ENCODE measurements around the gene C12orf60.
"Not testable (repeated sequence)": the region's sequence is repeated elsewhere in the genome, so short reads cannot be mapped to it uniquely, and the experiment has no call there.

C12orf60 gene

GRCh38 chr12:14803011-14803829, at the start of gene C12orf60, which contains the start of gene WBP11:
Gene C12orf60, plus strand, starts transcription at chr12:14803670. Its CDS starts 19,266 bp downstream, at chr12:14822936.
Gene WBP11, minus strand, starts transcription at chr12:14803478. Its CDS starts 2,095 bp downstream, at chr12:14801383.
- peak; percentile 73 for DNase-seq (ENCODE audit: low read depth)

- DNase-seq (ENCODE audit: low read depth): no peak
Measured at GRCh38 chr12:14756334-14757143, 46.9 kb upstream of the C12orf60 start.

- not testable (repeated sequence) for DNase-seq (ENCODE audit: low read depth)
Measured at GRCh38 chr12:14759711-14760280, 43.7 kb upstream of the C12orf60 start.

DNA sequence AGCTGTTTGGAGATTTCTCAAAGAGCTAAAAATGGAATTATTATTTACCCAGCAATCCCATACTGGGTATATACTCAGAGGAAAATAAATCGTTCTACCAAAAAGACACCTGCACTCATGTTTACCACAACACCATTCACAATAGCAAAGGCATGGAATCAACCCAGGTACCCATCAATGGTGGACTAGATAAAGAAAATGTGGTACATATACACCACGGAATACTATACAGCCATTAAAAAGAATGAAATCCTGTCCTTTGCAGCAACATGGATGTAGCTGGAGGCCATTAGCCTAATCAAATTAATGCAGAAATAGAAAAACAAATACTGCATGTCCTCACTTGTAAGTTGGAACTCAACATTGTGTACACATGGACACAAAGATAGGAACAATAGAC, 38.1 kb upstream of the C12orf60 start:
- DNase-seq (ENCODE audit: low read depth): no peak

- not testable (repeated sequence) for DNase-seq (ENCODE audit: low read depth)
Measured at GRCh38 chr12:14766020-14766419, 37.5 kb upstream of the C12orf60 start.

GRCh38 chr12:14766649-14767215, 36.7 kb upstream of the C12orf60 start:
- DNase-seq (ENCODE audit: low read depth): no peak

GRCh38 chr12:14767617-14768016, 35.9 kb upstream of the C12orf60 start:
- DNase-seq (ENCODE audit: low read depth): no peak

- DNase-seq (ENCODE audit: low read depth): no peak
Measured at GRCh38 chr12:14768823-14769405, 34.6 kb upstream of the C12orf60 start.

DNA sequence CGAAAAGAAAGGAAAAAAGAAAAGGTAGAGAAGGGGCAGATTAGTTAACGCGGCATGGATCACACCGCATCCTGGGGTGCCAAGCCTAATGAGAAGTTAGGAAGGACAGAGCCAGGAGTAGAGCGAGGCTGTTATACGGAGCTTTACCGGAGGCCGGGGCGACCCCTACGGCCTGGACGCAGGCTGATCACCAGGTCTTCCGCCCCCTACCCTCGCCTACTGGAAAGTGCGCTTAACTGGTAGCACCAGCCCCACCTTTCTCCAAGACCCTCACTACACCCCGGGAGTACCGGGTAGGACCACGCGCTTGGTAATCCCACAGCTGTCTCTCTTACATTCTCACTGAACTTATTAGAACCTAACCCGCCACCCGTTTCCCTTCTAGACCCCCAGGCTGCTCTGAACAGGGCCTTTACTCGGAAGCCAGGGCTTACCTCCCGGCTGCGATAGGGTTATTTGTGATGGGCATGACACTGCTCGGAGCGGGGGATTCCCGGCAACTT, 34.0 kb upstream of the C12orf60 start:
- no peak for DNase-seq (ENCODE audit: low read depth)

DNA sequence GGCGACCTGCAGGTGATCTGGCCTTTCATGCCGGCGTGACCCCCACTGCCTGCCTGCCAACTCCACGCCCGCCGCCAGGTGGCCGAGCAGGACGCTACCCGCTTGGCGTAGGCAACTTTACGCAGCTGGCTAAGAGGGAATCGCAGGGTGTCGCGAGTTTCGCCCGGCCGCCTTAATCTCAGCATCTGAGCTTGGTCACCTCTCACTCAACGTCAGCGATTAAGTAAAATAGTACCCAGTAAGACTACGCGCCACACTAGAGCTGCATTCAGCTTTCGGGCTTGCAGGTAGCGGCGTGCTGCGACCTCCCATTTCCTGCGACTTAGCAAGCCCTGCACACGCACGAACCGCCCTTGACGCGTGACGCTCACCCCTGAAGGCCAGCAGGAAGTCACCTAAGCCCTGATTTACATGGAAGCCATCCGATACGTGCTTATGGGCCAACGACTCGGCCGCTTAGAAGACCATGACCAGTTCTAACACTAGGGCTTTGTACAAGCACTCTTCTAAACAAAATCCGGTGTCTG, 33.4 kb upstream of the C12orf60 start:
- DNase-seq (ENCODE audit: low read depth): no peak

DNA sequence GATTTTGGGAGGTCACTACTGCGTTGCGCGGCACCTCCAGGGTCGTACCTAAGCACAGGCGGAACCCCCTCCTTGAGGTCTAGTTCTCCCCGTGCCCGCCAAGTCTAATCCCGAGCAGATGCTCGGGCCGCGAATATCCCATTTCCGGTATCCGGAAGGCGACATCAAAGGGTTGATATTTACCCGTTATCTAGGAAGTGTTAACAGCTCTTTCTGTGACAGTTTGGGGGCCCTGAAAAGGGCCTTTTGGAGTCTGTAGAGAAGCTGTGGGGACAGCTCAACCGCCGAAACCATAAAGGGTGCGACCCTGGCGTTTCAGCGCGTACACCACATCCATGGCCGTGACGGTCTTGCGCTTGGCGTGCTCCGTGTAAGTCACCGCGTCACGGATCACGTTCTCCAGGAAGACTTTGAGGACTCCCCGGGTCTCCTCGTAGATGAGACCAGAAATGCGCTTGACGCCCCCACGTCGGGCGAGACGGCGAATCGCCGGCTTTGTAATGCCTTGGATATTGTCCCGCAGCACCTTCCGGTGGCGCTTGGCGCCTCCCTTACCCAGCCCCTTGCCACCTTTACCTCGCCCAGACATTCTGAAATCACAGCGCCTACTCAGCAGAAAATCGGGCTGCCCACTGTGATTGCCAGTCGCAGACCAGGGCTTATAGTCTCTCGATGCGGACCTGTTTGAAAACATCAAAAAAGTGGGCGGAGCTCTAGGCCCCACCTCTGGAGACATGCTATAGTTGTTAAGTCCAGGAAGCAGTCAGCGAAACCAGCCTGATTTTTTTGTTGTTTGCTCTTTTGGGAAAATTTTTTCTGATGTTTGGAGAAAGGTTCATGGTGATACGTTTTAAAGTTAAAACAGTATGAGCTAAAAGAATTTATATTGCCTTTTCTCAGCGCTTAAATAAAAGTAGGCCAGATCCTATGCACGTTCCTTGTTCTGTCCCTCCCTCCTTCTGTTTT, 32.7 kb upstream of the C12orf60 start:
- DNase-seq (ENCODE audit: low read depth): peak; percentile 52

DNA sequence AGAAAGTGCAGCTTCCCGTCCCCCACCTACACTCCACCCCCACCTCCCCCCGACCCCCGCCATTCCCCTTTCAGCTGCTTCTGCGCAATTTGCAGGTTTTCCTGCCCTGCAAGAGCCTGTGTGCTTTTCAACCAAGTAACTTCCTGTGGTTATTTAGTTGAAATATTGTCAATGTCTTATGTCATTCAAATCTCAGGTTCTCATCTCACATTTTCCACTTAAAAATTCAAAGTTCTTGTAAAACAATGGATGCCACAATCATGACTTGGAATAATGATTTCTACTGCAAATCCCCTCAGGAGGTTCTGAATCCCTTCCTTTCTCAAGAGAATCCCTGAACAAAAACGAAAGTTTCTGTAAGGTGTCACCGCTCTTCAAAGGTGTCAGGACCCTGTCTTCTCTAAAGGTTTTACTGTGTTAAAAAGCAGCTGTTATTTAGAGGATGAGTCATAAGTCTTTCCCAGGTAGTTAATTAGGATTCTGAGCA, 31.8 kb upstream of the C12orf60 start:
- DNase-seq (ENCODE audit: low read depth): no peak

- DNase-seq (ENCODE audit: low read depth): no peak
Measured at GRCh38 chr12:14772946-14773345, 30.5 kb upstream of the C12orf60 start.

DNA sequence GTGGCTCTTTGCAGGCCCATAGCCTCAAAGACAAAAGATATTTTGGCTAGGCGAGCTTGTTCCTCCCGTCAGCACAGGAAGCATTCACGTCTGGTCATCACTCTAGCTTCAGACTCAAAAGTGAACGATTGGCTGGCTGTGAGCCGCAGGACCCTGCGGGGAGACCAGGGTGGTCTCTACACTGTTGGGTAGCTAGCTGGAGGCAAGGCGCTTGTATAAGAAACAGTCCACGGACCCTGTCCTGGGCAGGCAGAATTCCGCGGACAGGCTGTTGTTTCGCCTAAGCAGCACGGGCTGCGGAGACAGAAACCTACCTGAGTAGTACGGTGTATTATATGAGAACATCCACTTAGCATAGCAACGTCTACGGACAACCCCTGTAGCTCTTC, 29.8 kb upstream of the C12orf60 start:
- DNase-seq (ENCODE audit: low read depth): no peak

GRCh38 chr12:14774074-14774905, 29.2 kb upstream of the C12orf60 start:
- no peak for DNase-seq (ENCODE audit: low read depth)

- no peak for DNase-seq (ENCODE audit: low read depth)
Measured at GRCh38 chr12:14774906-14775635, 28.4 kb upstream of the C12orf60 start.

DNA sequence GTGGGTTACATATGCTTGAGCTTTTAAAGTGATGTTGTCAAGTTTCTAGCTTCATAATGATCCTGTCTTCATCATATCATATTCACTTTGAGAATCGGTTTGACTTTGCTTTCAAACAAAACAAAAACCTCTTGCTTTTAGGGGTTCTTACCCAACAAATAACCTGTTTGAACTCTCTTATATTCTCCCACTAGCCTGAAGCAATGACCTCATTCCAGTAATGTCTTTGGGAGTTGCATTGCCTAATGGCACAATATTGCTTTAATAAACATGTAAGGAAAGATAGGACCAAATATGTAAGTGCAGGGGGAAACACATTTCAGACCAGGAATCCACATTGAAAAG, 27.9 kb upstream of the C12orf60 start:
- no peak for DNase-seq (ENCODE audit: low read depth)

DNA sequence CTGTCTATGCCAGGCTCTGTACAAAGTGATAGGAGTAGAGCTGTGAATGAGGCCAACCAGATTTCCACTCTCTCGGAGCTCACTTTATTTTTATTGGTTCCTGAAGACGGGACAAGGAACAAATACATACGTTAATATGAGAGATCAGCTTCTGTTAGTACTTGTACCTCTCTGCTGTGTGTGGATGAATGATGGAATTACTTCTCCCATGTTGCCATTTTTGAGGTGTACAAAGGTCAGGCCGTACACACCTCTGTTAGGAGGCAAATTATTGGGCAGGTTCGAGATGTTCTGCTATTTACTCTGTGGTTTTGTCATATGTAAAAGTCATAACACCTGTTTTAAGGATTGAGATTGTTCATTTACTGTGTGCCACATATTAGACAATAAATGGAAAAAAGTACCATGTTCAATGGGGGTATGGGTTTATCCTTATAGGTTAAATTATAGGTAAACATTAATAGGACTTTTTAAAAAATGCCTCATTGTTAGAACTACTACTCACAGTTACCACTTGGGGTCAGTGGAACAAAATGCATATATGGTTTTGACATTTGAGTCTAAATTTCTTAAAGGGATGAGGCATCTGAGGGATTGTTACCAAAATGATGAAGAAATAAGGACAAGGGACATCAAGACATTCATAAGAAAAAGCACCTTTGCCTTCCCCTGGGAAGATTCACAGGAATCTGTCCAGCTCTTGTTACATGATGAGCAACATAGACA, 27.1 kb upstream of the C12orf60 start:
- DNase-seq (ENCODE audit: low read depth): no peak

All from CMK (cell line).